OCI-LY3 (cell line): Measurements from ENCODE around the gene TAB3.
A peak's percentile ranks its signal among the peaks of the same experiment; 100 is the strongest.

Experiments used
- H2AFZ ChIP-seq: fragments of 200-600, 300-600 bp; shearing (Covaris generic); 2 replicates; pipeline ENCODE4 v1.6.0; 2014; ENCODE audit warnings: antibody characterized with exemption, low read depth, low read length
- H3K27ac ChIP-seq: fragments of 200-600, 300-600 bp; sonication (generic); 2 replicates; pipeline ENCODE4 v1.5.1; 2014; ENCODE audit warnings: mild to moderate bottlenecking, low read length, moderate library complexity, mixed read lengths
- H3K27me3 ChIP-seq: fragments of 200-600, 300-600 bp; sonication (generic); 2 replicates; pipeline ENCODE4 v1.6.1; 2014; ENCODE audit warnings: low read depth, low read length, mixed read lengths
- H3K36me3 ChIP-seq: fragments of 200-600, 300-600 bp; sonication (generic); replicated peaks from 2 replicates; pipeline ENCODE3; 2014; ENCODE audit warnings: low read depth, low read length, mixed read lengths
- H3K4me1 ChIP-seq: fragments of 300-600, 200-600 bp; sonication (generic); 2 replicates; pipeline ENCODE4 v1.6.1; 2014; ENCODE audit warnings: low read length, mixed read lengths
- H3K4me2 ChIP-seq: fragments of 200-600, 300-600 bp; sonication (generic); 2 replicates; pipeline ENCODE4 v1.6.1; 2014; ENCODE audit warnings: low read length, mixed read lengths
- H3K4me3 ChIP-seq: fragments of 300-600, 200-600 bp; sonication (generic); 2 replicates; pipeline ENCODE4 v1.5.1; 2014; ENCODE audit warnings: antibody characterized with exemption, mild to moderate bottlenecking, low read length, moderate library complexity
- H3K79me2 ChIP-seq: fragments of 300-600, 200-600 bp; shearing (Covaris generic); 2 replicates; pipeline ENCODE4 v1.6.1; 2014; ENCODE audit warnings: mild to moderate bottlenecking, low read length, mixed read lengths
- H3K9ac ChIP-seq: fragments of 300-600, 200-600 bp; shearing (Covaris generic); 2 replicates; pipeline ENCODE4 v1.6.0; 2014; ENCODE audit warnings: mild to moderate bottlenecking, low read length, moderate library complexity
- H3K9me3 ChIP-seq: fragments of 200-600, 300-600 bp; shearing (Covaris generic); 2 replicates; pipeline ENCODE4 v1.6.1; 2014; ENCODE audit warnings: low read length, mixed read lengths; ENCODE audit not compliant: insufficient read depth
- H4K20me1 ChIP-seq: fragments of 200-600, 300-600 bp; sonication (generic); 2 replicates; pipeline ENCODE4 v1.6.1; 2016; ENCODE audit warnings: low read length, mixed read lengths; ENCODE audit not compliant: insufficient read depth
- EZH2phosphoT487 ChIP-seq: fragments of 200-600 bp; shearing (Covaris generic); IDR thresholded peaks from 2 replicates; pipeline ENCODE4 v1.6.1; 2018; ENCODE audit warnings: antibody characterized with exemption, mixed run types, low read depth
- TF ChIP-seq, protein P1 (sequence below): fragments of 200-600, 300-600 bp; sonication (generic); IDR thresholded peaks from 2 replicates; pipeline ENCODE4 v1.5.1; 2014; ENCODE audit warnings: antibody characterized with exemption, low read length, low read depth

The TAB3 gene

DNA sequence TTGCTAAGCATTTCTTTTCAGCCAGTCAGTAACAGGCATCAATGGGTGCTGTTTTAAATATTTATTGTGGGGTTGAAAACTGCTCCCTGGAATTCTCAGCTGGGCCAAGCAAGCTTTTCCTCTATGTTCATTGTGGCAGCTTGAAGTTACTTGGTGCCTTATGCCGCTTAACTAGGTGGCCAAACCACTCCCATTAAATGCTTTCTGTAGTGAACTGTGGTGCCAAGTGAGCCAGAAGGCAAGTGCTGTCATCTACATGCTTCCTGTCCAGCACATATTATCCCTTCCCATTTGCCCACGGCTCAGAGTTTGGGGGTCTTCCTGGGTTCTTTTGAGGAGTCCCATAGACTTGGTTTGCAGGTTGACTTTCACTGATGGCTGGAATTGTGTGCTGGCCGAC lies 64.8 kb downstream of the TAB3 start:
- H3K4me1 ChIP-seq = peaks cover 27% of the 10 kb centered on the region
- no peaks in the 10 kb centered on the region for H3K9me3 ChIP-seq
- H3K9ac ChIP-seq = no peak overlapping the region
- H3K4me2 ChIP-seq = no peak overlapping the region
- H3K79me2 ChIP-seq = no peaks in the 10 kb centered on the region
- no peaks in the 10 kb centered on the region for H3K27me3 ChIP-seq
- H3K4me3 ChIP-seq = no peak overlapping the region
- no peak overlapping the region for H3K27ac ChIP-seq
- H3K36me3 ChIP-seq = no peaks in the 10 kb centered on the region
- TF ChIP-seq, protein P1, sequence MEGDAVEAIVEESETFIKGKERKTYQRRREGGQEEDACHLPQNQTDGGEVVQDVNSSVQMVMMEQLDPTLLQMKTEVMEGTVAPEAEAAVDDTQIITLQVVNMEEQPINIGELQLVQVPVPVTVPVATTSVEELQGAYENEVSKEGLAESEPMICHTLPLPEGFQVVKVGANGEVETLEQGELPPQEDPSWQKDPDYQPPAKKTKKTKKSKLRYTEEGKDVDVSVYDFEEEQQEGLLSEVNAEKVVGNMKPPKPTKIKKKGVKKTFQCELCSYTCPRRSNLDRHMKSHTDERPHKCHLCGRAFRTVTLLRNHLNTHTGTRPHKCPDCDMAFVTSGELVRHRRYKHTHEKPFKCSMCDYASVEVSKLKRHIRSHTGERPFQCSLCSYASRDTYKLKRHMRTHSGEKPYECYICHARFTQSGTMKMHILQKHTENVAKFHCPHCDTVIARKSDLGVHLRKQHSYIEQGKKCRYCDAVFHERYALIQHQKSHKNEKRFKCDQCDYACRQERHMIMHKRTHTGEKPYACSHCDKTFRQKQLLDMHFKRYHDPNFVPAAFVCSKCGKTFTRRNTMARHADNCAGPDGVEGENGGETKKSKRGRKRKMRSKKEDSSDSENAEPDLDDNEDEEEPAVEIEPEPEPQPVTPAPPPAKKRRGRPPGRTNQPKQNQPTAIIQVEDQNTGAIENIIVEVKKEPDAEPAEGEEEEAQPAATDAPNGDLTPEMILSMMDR = no peak
- no peak for TF ChIP-seq EZH2phosphoT487
- H2AFZ ChIP-seq = no peak overlapping the region
- no peaks in the 10 kb centered on the region for H4K20me1 ChIP-seq

DNA sequence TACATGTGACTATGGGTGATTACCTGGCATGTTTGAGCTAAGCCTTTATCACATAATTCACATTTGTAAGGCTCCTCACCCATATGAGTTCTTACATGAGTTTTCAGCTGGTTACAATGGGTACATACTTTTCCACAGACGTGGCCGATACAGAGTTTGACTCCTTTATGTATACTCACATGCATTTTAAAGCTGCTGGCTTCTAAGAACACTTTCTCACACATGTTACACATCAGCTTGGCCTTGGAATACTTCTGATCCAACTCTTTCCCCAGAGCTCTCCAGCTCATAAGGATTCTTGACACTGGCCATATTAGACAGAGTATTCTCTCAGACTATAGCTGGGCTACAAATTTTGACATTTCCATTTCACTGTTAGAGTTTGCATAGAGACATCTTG lies 66.3 kb downstream of the TAB3 start:
- H3K36me3 ChIP-seq = no peaks in the 10 kb centered on the region

DNA sequence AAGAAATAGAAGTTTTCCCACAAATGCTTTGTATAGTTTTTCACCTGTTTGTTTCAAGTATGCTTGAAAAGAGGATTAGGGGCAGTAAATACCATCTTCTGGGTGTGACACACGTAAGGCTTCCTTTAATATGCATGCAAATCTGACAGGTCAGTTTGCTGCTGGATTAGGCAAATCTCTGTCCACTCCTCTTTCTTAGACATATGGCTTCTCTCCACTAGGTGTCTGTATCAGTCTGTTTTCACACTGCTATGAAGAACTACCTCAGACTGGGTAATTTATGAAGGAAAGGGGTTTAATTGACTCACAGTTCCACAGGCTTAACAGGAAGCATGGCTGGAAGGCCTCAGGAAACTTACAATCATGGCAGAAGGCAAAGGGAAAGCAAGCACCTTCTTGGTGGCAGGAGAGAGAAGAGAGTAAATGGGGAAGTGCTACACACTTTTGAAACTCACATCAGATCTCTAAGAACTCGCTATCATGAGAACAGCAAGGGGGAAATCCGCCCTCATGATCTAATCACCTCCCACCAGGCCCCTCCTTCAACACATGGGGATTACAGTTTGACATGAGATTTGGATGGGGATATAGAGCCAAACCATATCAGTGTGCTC lies 66.9 kb downstream of the TAB3 start:
- Histone ChIP-seq H3K9ac (peak overlapping the region; percentile 37), H3K4me1 (peaks cover 32% of the 10 kb centered on the region), H3K4me2 (peak overlapping the region; percentile 59), H2AFZ (peak overlapping the region; percentile 51), H3K79me2 (no peaks in the 10 kb centered on the region), H3K9me3 (no peaks in the 10 kb centered on the region), H4K20me1 (no peaks in the 10 kb centered on the region), H3K4me3 (peak overlapping the region; percentile 36), H3K27me3 (no peaks in the 10 kb centered on the region), H3K36me3 (no peaks in the 10 kb centered on the region), H3K27ac (peak overlapping the region; percentile 83)
- no peak for TF ChIP-seq EZH2phosphoT487
- TF ChIP-seq, protein P1 = peak; percentile 36

More for the DNA sequence above, 66.3 kb downstream of the TAB3 start:
- peak overlapping the region; percentile 59 for H3K4me2 ChIP-seq
- H3K79me2 ChIP-seq = no peaks in the 10 kb centered on the region
- H3K9ac ChIP-seq = peak overlapping the region; percentile 9; the same call in 1 of the 2 replicates
- no peak for TF ChIP-seq EZH2phosphoT487
- TF ChIP-seq, protein P1 = no peak
- H3K27ac ChIP-seq = peak overlapping the region; percentile 83
- H2AFZ ChIP-seq = peak overlapping the region; percentile 51
- no peaks in the 10 kb centered on the region for H3K27me3 ChIP-seq
- no peaks in the 10 kb centered on the region for H3K9me3 ChIP-seq
- peaks cover 32% of the 10 kb centered on the region for H3K4me1 ChIP-seq
- no peaks in the 10 kb centered on the region for H4K20me1 ChIP-seq
- H3K4me3 ChIP-seq = peak overlapping the region; percentile 36

DNA sequence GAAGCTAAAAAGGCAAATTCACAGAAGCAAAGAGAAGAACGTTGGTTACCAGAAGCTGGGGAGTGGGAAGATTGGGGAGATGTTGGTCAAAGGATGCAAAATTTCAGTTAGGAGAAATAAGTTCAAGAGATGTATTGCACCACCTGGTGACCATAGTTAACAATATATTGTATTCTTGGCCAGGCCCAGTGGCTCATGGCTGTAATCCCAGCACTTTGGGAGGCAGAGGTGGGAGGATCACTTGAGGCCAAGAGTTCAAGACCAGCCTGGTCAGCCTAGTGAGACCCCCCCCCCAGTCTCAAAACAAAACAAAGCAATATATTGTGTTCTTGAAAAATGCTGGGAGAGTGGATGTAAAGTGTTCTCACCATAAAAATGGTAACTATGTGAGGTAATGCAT lies 67.9 kb downstream of the TAB3 start:
- H3K9me3 ChIP-seq = no peaks in the 10 kb centered on the region
- TF ChIP-seq EZH2phosphoT487 = no peak
- TF ChIP-seq, protein P1 = peak; percentile 38

More for the DNA sequence above, 67.9 kb downstream of the TAB3 start:
- peaks cover 33% of the 10 kb centered on the region for H3K4me1 ChIP-seq
- H3K36me3 ChIP-seq = no peaks in the 10 kb centered on the region
- H3K27ac ChIP-seq = no peak overlapping the region
- H3K4me3 ChIP-seq = no peak overlapping the region
- no peaks in the 10 kb centered on the region for H4K20me1 ChIP-seq
- no peak overlapping the region for H3K9ac ChIP-seq
- no peak overlapping the region for H2AFZ ChIP-seq
- no peaks in the 10 kb centered on the region for H3K27me3 ChIP-seq
- H3K79me2 ChIP-seq = no peaks in the 10 kb centered on the region
- no peak overlapping the region for H3K4me2 ChIP-seq
